GM21737 (cell line): ENCODE measurements around the gene SKAP2.

Source experiments
- ATAC-seq: cut with Tn5 transposase; IDR thresholded peaks from one replicate; pipeline ENCODE4 v1.9.1; 2021; ENCODE audit warnings: mild to moderate bottlenecking, moderate library complexity; ENCODE audit not compliant: unreplicated experiment

SKAP2 gene

GRCh38 chr7:26645121-26645520 lies 219.3 kb downstream of the SKAP2 start:
- ATAC-seq, result no peak

DNA sequence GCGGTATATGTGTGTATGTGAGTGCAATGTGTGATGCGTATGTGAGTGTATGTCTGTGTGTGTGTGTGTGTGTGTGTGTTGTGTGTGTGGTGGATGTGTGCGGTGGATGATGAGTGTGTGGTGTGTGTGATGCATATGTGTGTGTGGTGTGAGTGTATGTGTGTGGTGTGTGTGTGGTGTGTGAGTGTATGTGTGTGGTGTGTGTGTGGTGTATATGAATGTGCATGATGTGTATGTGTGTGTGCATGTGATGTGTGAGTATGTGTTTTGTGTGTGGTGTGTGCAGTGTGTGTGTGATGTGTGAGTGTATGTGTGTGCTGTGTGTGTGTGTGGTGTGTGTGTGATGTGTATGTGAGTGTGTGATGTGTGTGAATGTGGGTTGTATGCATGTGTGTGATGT lies 222.0 kb downstream of the SKAP2 start:
- ATAC-seq, result no peak

GRCh38 chr7:26639695-26640094 lies 224.7 kb downstream of the SKAP2 start:
- no peak for ATAC-seq

GRCh38 chr7:26639111-26639510 lies 225.3 kb downstream of the SKAP2 start:
- ATAC-seq, result no peak

- no peak for ATAC-seq
These were observed 226.2 kb downstream of the SKAP2 start for GRCh38 chr7:26638140-26638539.

DNA sequence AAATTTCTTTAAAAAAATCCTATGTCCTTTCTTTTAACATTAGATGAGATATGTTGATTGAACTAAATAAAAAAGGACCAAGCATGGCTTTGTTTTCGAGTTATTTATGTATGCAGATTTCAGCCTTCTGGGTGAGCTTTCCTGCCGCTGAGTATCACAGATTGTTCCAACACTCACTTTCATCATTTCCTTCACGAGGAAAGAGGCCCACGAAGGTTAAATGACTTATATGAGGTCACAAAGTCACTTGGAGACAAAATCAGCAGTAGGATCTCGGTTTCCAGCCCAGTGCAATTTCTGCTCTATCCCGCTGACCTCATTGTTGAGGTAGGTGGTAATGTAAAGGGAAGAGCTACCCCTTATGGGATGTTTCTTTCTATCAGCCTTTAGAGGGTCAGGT lies 226.8 kb downstream of the SKAP2 start:
- no peak for ATAC-seq

DNA sequence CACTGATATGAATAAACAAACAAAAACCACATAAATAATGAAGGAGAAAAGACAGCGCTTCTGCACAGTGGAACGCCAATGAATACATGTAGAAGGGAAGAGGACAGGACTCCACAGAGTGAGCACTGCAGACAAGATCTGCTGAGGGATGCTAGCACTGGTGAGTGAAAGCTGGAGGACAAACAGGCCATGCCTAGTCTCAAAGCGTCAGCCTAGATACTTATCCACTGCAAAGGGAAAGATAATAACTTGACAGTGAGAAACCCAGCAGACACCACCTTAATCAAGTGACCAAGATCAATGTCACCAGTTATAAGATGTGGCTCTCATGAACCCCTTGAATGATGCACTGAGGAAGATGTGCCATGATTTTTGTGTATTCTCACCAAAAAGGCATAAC lies 227.6 kb downstream of the SKAP2 start:
- ATAC-seq, result no peak

GRCh38 chr7:26633557-26633956 lies 230.8 kb downstream of the SKAP2 start:
- no peak for ATAC-seq

- no peak for ATAC-seq
These were observed 232.8 kb downstream of the SKAP2 start for GRCh38 chr7:26631601-26632000.

DNA sequence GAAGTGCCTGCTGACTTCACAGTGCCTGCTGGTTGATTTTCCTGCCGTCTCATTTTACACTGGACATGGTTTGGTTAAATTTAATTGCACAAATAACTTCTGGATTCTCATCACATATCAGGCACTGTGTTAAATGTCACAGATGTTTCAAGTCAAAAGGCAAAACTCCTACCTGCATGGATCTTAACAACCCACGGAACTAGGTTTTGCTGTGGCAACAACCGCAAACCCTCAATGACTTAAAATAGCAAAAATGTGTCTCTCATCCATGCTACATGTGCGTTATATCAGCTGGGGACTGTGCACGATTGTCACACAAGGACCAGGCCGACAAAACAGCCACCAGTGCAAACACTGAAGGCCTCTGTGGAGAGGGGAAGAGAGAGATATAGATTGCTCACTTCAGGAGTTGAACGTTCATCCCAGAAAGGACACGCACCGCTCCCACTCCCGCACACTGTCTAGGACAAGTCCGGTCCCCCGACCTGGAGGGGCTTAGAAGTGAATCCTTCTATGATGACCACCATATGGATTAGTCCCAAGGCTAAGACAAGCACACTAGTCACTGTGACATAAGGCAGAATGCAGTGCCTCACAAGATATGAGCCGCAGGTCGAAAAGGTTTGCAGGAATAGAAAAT lies 233.3 kb downstream of the SKAP2 start:
- no peak for ATAC-seq

GRCh38 chr7:26630361-26630760 lies 234.0 kb downstream of the SKAP2 start:
- no peak for ATAC-seq

DNA sequence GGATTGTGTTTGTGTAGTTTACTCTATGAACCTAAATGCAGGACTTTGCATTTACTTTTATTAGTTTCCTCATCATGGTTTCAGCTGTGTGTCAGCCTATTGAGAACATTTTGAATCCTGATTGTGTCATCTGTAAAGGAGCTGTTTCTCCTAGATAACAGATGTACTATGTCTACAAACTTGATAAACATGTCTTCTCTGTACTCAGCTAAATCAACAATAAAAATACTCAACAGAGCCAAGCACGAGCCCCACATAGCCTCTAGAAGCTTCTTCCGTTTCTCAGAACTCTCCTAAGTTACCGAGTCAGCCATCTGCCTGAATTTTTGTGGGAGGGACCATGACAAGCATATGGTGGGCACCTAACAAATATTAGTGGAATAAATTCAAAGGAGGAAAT lies 234.7 kb downstream of the SKAP2 start:
- no peak for ATAC-seq

- no peak for ATAC-seq
These were observed 236.5 kb downstream of the SKAP2 start for GRCh38 chr7:26627891-26628341.

- ATAC-seq, result no peak
These were observed 237.2 kb downstream of the SKAP2 start for GRCh38 chr7:26627221-26627620.

DNA sequence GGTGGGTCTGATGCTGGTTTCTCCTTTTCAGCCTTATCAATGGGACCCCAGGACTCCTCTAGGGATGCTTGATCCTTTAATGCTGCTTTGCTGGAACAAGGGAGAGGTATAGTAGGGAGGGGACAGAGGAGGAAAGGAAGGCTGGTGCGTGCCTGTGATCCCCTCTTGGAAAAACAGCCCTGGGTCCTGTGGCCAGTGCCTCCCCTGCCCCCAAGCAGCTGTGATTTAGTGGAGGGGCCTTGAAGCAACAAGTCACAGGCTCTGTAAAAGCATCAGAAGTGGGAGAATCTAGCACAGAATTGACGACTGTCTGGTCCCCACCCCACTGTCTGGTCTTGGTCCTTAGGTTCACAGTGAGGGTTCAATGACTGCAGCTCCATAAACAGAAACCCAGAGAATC lies 237.7 kb downstream of the SKAP2 start:
- no peak for ATAC-seq

GRCh38 chr7:26626156-26626555 lies 238.2 kb downstream of the SKAP2 start:
- ATAC-seq, result no peak

GRCh38 chr7:26625286-26625685 lies 239.1 kb downstream of the SKAP2 start:
- ATAC-seq, result no peak

GRCh38 chr7:26624839-26625238 lies 239.6 kb downstream of the SKAP2 start:
- no peak for ATAC-seq

GRCh38 chr7:26624431-26624830 lies 240.0 kb downstream of the SKAP2 start:
- ATAC-seq, result no peak

DNA sequence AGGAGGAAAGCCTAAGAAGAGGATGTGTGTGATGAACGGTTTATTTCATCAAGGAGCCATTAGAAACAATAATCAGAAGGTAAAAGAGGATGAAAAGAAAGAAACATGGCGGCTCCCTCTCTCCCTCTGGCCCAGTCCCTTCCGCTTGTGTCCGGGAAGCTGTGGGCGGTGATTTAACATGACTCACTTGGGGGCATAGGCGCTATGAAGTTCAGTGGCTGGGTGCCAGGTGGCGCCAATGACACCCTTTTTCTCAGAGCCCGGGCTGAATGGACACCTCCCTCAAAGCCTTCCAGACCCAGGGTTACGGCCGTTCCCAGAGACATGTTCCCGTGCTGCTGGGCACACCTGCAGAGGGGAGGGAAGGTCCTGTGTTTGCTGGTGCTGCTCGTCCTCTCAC lies 244.0 kb downstream of the SKAP2 start:
- no peak for ATAC-seq

- no peak for ATAC-seq
These were observed 244.9 kb downstream of the SKAP2 start for GRCh38 chr7:26619348-26619984.

- no peak for ATAC-seq
These were observed 245.5 kb downstream of the SKAP2 start for GRCh38 chr7:26618898-26619297.

- no peak for ATAC-seq
These were observed 245.9 kb downstream of the SKAP2 start for GRCh38 chr7:26618449-26618848.
